Measurements from ENCODE around the gene ZDHHC11.

ZDHHC11 gene, protein sequence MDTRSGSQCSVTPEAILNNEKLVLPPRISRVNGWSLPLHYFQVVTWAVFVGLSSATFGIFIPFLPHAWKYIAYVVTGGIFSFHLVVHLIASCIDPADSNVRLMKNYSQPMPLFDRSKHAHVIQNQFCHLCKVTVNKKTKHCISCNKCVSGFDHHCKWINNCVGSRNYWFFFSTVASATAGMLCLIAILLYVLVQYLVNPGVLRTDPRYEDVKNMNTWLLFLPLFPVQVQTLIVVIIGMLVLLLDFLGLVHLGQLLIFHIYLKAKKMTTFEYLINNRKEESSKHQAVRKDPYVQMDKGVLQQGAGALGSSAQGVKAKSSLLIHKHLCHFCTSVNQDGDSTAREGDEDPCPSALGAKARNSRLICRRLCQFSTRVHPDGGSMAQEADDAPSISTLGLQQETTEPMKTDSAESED

GRCh38 chr5:850511-851006, at the start of gene ZDHHC11:
Gene ZDHHC11, minus strand, starts transcription at chr5:850986. Its CDS starts 384 bp downstream, at chr5:850602.
- no peak for DNase-seq

- no peak for DNase-seq
These were observed 42.9 kb upstream of the ZDHHC11 start for GRCh38 chr5:893711-894110.

DNA sequence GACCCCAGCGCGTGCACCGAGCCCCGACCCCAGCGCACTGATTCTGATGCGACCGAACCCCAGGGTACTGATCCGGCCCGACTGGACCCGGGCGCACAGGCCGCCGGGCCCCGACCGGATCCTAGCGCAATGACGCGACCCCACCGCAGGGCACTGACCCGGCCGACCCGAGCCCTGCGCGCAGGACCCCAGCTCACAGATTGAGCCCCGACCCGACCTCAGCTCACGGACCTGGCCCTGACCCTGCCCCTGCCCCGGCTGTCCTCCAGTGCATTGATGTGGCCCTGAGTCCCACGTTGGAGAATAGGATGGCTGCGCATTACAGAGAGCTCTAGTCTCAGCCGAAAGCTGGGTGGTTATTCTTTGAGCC, 42.3 kb upstream of the ZDHHC11 start:
- no peak for DNase-seq

GRCh38 chr5:892394-893136, 41.8 kb upstream of the ZDHHC11 start, which contains the start of the genes BRD9 and TRIP13:
Gene BRD9, minus strand, starts transcription at chr5:892801. Its CDS starts 144 bp downstream, at chr5:892657.
Gene TRIP13, plus strand, starts transcription at chr5:892884. Its CDS starts 115 bp downstream, at chr5:892999.
- peak; percentile 32 for DNase-seq

DNA sequence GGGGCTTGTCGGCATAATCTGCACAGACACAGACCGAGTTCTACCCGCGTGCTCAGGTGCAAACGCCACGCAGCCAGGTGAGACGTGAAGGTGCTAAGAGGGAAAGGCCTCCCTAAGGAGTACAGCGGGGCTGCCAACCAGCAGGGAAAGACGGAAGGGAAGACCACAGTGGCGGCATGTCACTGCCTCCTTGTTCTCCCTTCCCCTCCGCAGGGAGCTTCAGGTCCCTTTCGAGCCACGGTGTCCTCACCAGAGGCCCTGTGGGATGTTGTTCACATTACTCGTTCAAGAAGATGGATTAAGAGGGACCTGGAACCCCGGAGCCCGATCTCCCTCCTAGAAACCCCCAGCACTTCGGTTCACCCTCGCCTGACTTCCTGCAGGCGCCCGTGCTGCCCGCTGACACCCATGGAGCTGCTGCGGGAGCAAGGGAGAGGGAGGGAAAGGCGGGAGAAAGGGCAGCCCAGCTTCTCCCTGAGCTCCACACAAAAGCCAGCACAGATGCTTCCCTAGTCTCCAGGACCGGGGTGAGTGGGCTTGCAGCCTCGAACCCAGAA, 41.1 kb upstream of the ZDHHC11 start:
- DNase-seq = no peak

- no peak for DNase-seq
These were observed 40.5 kb upstream of the ZDHHC11 start for GRCh38 chr5:891117-891836.

DNA sequence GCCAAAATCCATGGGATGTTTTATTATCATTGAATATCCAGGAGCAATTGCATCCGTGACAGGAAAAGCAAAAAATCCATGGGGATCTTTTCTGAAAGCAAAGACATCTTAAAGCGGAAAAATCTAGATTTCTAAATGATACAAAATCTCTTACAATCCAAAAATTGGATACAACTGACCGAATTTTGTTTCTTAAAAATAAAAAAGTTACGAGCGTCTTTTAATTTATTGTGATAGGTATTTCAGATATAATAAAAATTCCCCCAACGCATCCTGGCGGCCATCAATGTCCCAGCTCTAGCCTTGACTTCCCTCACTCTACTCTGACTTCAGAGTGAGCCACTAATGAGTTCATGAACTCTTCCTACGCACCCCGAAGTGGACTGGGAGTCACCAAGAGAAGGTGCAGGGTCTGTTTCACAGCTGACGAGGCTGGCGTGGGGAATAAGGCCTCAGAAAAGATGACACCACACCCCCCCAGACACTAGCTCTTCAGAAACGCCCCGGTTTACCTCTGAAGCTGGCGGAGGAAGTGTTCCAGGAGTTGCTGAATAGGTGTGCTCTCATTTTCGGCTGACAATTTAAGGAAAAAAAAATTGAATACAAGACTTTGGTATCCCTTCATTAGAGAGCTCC, 38.4 kb upstream of the ZDHHC11 start:
- DNase-seq = no peak

DNA sequence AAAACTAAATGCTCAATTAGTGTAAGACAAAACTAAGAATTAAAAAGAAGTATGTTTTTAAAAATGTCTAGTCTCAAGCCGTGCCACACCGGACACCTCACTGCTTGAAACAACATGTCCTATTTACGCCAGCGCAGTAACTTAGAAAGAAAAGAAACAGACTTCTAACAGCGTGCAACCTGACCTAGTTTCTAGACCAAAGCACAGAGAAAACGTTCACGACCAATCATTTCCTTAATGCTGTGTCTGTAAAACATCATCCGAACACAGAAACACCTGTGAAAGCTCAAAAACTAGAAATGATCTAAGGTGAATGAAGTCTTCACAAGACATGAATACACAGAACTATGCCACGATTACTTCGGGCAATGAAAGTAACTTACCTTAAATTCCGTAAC, 37.9 kb upstream of the ZDHHC11 start:
- DNase-seq = no peak

- DNase-seq = no peak
These were observed 37.3 kb upstream of the ZDHHC11 start for GRCh38 chr5:887947-888637.

- no peak for DNase-seq
These were observed 36.0 kb upstream of the ZDHHC11 start for GRCh38 chr5:886716-887325.

GRCh38 chr5:886036-886435, 35.2 kb upstream of the ZDHHC11 start:
- DNase-seq = no peak

GRCh38 chr5:885529-885928, 34.7 kb upstream of the ZDHHC11 start:
- DNase-seq = no peak

DNA sequence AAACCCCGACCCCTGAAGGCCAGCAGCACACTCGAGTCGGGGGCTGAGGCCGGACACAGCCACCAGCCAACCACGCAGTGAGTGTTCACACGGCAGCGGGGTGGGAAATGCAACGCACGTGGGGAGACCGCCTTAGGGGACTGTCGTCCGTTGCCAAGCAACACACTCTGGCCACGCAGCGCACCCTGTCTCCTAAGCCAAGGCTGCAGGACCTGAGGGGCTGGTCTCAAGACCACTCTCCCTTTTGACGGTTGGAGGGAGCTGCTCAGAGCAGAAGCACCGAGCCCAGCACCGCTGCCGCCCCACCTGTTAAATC, 34.3 kb upstream of the ZDHHC11 start:
- no peak for DNase-seq

DNA sequence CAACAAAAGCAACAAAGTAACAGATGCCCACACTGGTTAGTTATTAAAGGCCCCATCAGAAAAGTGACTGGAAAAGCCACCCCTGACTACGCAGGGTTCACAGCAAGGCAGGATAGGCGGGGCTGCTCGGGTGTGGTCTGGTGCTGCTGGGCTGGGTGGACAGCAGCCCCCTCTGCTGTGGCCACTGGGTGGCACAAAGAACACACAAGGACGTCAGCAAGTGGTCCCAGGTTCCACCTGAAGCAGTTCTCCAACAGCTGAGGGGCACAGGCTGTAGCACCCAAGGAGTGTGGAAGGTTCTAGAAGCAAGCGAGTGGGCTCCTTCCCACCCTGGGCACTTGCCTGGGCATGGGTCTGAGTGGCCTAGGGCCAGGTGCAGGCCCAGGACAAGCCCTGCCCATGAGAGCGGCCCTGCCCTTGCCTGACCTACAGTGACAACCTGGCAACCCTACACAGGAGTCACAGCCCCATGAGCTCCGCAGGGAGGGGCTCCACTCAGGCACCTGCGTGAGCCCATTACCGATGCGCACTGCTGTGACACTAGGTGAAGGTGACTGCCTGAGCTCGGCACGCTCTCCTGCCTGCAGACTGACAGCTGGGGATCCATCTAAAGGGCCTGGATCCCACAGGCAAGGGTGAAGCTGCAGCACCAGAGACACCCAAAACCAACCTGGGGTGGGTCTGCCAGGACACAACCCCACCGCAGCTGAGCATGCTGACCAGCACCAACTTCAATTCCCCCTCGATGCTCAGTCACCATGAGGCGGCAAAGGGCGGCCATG, 33.8 kb upstream of the ZDHHC11 start:
- no peak for DNase-seq

- no peak for DNase-seq
These were observed 32.8 kb upstream of the ZDHHC11 start for GRCh38 chr5:883475-884181.

- DNase-seq = no peak
These were observed 31.7 kb upstream of the ZDHHC11 start for GRCh38 chr5:882253-883183.

- DNase-seq = no peak
These were observed 30.8 kb upstream of the ZDHHC11 start for GRCh38 chr5:881551-881935.

DNA sequence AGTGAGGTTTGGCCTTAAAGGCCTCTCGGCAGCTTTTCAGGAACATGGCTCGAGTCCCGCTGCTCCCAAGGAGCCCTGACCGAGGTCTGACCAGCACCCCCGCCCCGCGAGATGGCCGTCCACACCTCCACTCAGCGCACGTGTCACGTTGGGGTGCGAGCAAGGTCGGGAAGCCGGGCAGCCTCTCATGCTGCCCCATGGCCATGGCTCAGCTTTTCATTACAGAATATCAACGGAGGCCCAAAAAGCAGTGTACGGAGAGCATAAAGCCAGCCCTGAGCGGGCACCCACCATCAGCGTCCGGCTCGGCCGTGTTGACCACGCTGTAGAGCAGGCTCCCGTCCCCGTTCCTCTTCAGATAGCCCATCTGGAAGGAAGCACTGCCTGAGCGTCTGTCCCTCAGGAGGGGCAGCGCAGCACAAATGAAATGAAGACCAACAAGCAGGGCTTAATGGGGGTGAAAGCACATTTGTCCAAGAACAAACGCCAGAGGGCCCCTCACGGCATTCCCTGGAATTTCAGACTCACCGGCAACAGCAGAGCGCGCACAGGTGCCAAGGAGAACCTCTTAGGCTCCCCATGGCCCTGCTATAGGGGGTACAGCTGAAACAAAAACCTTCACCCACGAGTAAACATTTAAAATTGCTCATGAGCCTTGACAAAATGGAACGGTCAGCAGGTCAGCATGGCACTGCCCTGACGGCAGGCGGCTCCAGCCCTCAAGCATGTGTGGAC, 30.2 kb upstream of the ZDHHC11 start:
- no peak for DNase-seq
